ENCODE measurements around the gene NAT9. TPM values are rescaled to one million over a fixed set of nuclear protein-coding genes. Genes with fewer than 3 reads are reported as not detected.

Gene NAT9
- total and polyA plus RNA-seq, 2 donors (not counting 1 experiment from before 2014, with no cell fraction given) = 66.6 to 73.6 TPM

GRCh38 chr17:74730491-74731346 is 45.4 kb downstream of the NAT9 start:
- no peaks in the 10 kb centered on the region for H3K9me3 Mint-ChIP-seq (ENCODE audit: insufficient read depth)
- H3K4me3 ChIP-seq (ENCODE audit: control extremely low read depth in 1 of 5, extremely low read depth in 1 of 5, insufficient read depth in 1 of 5, low read depth in 2 of 5, low read length in 4 of 5) = no peak overlapping the region
- H3K27me3 Mint-ChIP-seq = no peaks in the 10 kb centered on the region
- intact Hi-C loops (cut with micrococcal nuclease) = no loop called here
- H2AFZ ChIP-seq (ENCODE audit: insufficient read depth, low read depth, low read length, poor library complexity, severe bottlenecking) = peak overlapping the region; percentile 25
- peak overlapping the region; percentile 29 for H3K4me3 Mint-ChIP-seq
- no peaks in the 10 kb centered on the region for H3K36me3 ChIP-seq (replicated peaks in 1 of 2; ENCODE audit: control extremely low read depth in 1 of 2, control insufficient read depth in 1 of 2, extremely low read depth in 1 of 2, insufficient read depth in 2 of 2, low read length in 1 of 2)
- H3K79me2 ChIP-seq (ENCODE audit: control insufficient read depth, insufficient read depth, low read length) = no peaks in the 10 kb centered on the region
- no peak for DNase-seq
- H3K4me1 Mint-ChIP-seq = peaks cover 17% of the 10 kb centered on the region
- WGBS (ENCODE audit: insufficient coverage) = 58% methylated on average over 13 of the region's 16 CpGs
- ChIA-PET CTCF (no interaction called here), POLR2A (no interaction called here)
- H3K27ac Mint-ChIP-seq = peak overlapping the region; percentile 43
- no peak overlapping the region for H3K9ac ChIP-seq (ENCODE audit: low read length)
- H3K4me1 ChIP-seq (ENCODE audit: control insufficient read depth in 2 of 2, insufficient read depth in 2 of 2, low read length in 2 of 2) = peaks cover 13 to 36% of the 10 kb centered on the region in 2 donors
- peak overlapping the region; percentile 44 for H3K4me2 ChIP-seq (replicated peaks; ENCODE audit: low read depth, low read length, poor library complexity, severe bottlenecking)
- H4K20me1 ChIP-seq (ENCODE audit: control insufficient read depth, insufficient read depth, low read length, poor library complexity, severe bottlenecking) = no peaks in the 10 kb centered on the region
- no peak overlapping the region for H3K27ac ChIP-seq (ENCODE audit: low read length in 2 of 2)
- H3K9me3 ChIP-seq (ENCODE audit: control extremely low read depth in 1 of 3, control insufficient read depth in 2 of 3, insufficient read depth in 1 of 3, low read length in 2 of 3) = no peaks in the 10 kb centered on the region
- H3K27me3 ChIP-seq (replicated peaks in 1 of 4; ENCODE audit: control extremely low read depth in 1 of 4, control insufficient read depth in 3 of 4, insufficient read depth in 4 of 4, low read length in 3 of 4) = peaks cover 0 to 10% (median 0%) of the 10 kb centered on the region in 4 experiments
- peak; percentile 79 for ATAC-seq (ENCODE audit: low read depth)
- TF ChIP-seq EZH2 (IDR thresholded peaks at IDR 0.05; ENCODE audit: borderline replicate concordance, insufficient read depth, low read depth, low read length, poor library complexity, severe bottlenecking) = no peak
- TF ChIP-seq CTCF (IDR thresholded peaks at IDR 0.05) = no peak

- 98% methylated on average over 12 of the region's 15 CpGs for WGBS (ENCODE audit: insufficient coverage)
- Histone ChIP-seq H3K36me3 (replicated peaks in 1 of 2; ENCODE audit: control extremely low read depth in 1 of 2, control insufficient read depth in 1 of 2, extremely low read depth in 1 of 2, insufficient read depth in 2 of 2, low read length in 1 of 2) (no peaks in the 10 kb centered on the region), H3K9ac (ENCODE audit: low read length) (no peak overlapping the region), H2AFZ (ENCODE audit: insufficient read depth, low read depth, low read length, poor library complexity, severe bottlenecking) (no peak overlapping the region), H3K9me3 (ENCODE audit: control extremely low read depth in 1 of 3, control insufficient read depth in 2 of 3, insufficient read depth in 1 of 3, low read length in 2 of 3) (no peaks in the 10 kb centered on the region), H3K27ac (ENCODE audit: low read length in 2 of 2) (no peak overlapping the region), H4K20me1 (ENCODE audit: control insufficient read depth, insufficient read depth, low read length, poor library complexity, severe bottlenecking) (no peaks in the 10 kb centered on the region), H3K4me1 (ENCODE audit: control insufficient read depth in 2 of 2, insufficient read depth in 2 of 2, low read length in 2 of 2) (peaks cover 13 to 36% of the 10 kb centered on the region in 2 donors), H3K27me3 (replicated peaks in 1 of 4; ENCODE audit: control extremely low read depth in 1 of 4, control insufficient read depth in 3 of 4, insufficient read depth in 4 of 4, low read length in 3 of 4) (peaks cover 0 to 10% (median 0%) of the 10 kb centered on the region in 4 experiments), H3K79me2 (ENCODE audit: control insufficient read depth, insufficient read depth, low read length) (no peaks in the 10 kb centered on the region), H3K4me3 (ENCODE audit: control extremely low read depth in 1 of 5, extremely low read depth in 1 of 5, insufficient read depth in 1 of 5, low read depth in 2 of 5, low read length in 4 of 5) (no peak overlapping the region), H3K4me2 (replicated peaks; ENCODE audit: low read depth, low read length, poor library complexity, severe bottlenecking) (peak overlapping the region; percentile 44)
- no peaks in the 10 kb centered on the region for H3K9me3 Mint-ChIP-seq (ENCODE audit: insufficient read depth)
- DNase-seq (no peak), ATAC-seq (ENCODE audit: low read depth) (no peak)
- H3K4me1 Mint-ChIP-seq = peaks cover 17% of the 10 kb centered on the region
- H3K4me3 Mint-ChIP-seq = no peak overlapping the region
- H3K27ac Mint-ChIP-seq = no peak overlapping the region
- intact Hi-C loops (cut with micrococcal nuclease) = no loop called here
- TF ChIP-seq CTCF (IDR thresholded peaks at IDR 0.05) = no peak
- TF ChIP-seq EZH2 (IDR thresholded peaks at IDR 0.05; ENCODE audit: borderline replicate concordance, insufficient read depth, low read depth, low read length, poor library complexity, severe bottlenecking) = no peak
- no peaks in the 10 kb centered on the region for H3K27me3 Mint-ChIP-seq
- CTCF ChIA-PET = interaction anchor here (0.9 kb wide), 2 partner anchors 62 to 72 kb away, joined by 3 to 5 read pairs; no protein-coding TSS in a partner anchor
- POLR2A ChIA-PET = no interaction called here
Observed at GRCh38 chr17:74729866-74730265, 46.3 kb downstream of the NAT9 start.

All from B cell (primary cell).